Activated CD4-positive, alpha-beta T cell treated with anti-CD3 and anti-CD28 coated beads, Interleukin-2, amount 10 ng/mL, durations not matched to agents 7 days and 5 days (primary cell): Measurements from ENCODE around the gene ERC1. TPM values are rescaled to one million over a fixed set of nuclear protein-coding genes. Genes with fewer than 3 reads are reported as not detected.

Experiments
- CTCF ChIA-PET: fragments of 350-600 bp; sonication (Branson Sonifier 250); formaldehyde crosslinking; loops from one replicate; lab custom pipeline; 2021; ENCODE audit warnings: antibody characterized with exemption; lab: Charles Lee
- POLR2A ChIA-PET: fragments of 350-600 bp; sonication (Branson Sonifier 250); formaldehyde crosslinking; loops from one replicate; lab custom pipeline; 2021; ENCODE audit warnings: antibody characterized with exemption; lab: Charles Lee
- DNase-seq: peaks from one replicate; pipeline ENCODE4 v3.0.0-alpha.2; 2020
- H3K27ac Mint-ChIP-seq: one replicate; pipeline ENCODE4 v1.8.0; 2021; ENCODE audit warnings: mild to moderate bottlenecking, moderate library complexity, mixed read lengths
- H3K27me3 Mint-ChIP-seq: one replicate; pipeline ENCODE4 v1.8.0; 2021; ENCODE audit warnings: mixed read lengths
- H3K36me3 Mint-ChIP-seq: one replicate; pipeline ENCODE4 v1.8.0; 2021; ENCODE audit warnings: low read depth, mixed read lengths
- H3K4me1 Mint-ChIP-seq: one replicate; pipeline ENCODE4 v1.8.0; 2021; ENCODE audit warnings: mixed read lengths
- H3K4me3 Mint-ChIP-seq: one replicate; pipeline ENCODE4 v1.8.0; 2021; ENCODE audit warnings: mild to moderate bottlenecking, moderate library complexity, mixed read lengths
- H3K9me3 Mint-ChIP-seq: one replicate; pipeline ENCODE4 v1.8.0; 2021; ENCODE audit warnings: mixed read lengths
- total RNA-seq, 2 experiments: library from RNA; stranded (reverse); gene quantifications; one replicate each; pipeline ENCODE4 v1.2.3, GENCODE V29; 2021

The ERC1 gene
- total RNA-seq, 2 experiments from 2014 or later, result 38.7 to 43.4 TPM

- POLR2A ChIA-PET, result no interaction called here
- no peak overlapping the region for H3K27ac Mint-ChIP-seq
These were observed 502.9 kb downstream of the ERC1 start for GRCh38 chr12:1493781-1494565.

DNA sequence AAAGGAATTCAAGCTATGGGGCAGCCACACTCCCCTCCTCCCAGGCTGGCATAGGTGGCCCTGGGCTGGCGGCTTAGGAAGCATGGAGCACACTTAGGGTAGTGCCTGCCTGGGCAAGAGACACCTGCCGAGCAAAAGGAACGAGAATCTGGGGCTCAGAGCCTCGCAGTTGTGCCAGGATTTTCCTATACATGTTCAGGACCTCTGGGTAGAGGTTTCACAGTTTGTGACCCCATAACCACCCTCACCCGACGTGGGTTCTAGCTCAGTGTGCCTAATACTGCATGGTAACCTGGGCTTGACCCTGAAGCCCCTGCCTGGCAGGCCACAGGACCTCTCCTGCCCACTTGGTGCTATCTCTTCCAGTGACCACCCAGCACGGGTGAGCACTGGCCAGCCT, 503.8 kb downstream of the ERC1 start:
- no peaks in the 10 kb centered on the region for H3K9me3 Mint-ChIP-seq
- H3K4me1 Mint-ChIP-seq, result no peaks in the 10 kb centered on the region
- ChIA-PET CTCF (no interaction called here), POLR2A (no interaction called here)
- H3K36me3 Mint-ChIP-seq, result peaks cover 12% of the 10 kb centered on the region
- no peak for DNase-seq
- no peak overlapping the region for H3K27ac Mint-ChIP-seq
- no peak overlapping the region for H3K4me3 Mint-ChIP-seq
- no peaks in the 10 kb centered on the region for H3K27me3 Mint-ChIP-seq

More at GRCh38 chr12:1493781-1494565, 502.9 kb downstream of the ERC1 start:
- no peak overlapping the region for H3K4me3 Mint-ChIP-seq
- H3K9me3 Mint-ChIP-seq, result no peaks in the 10 kb centered on the region
- CTCF ChIA-PET, result interaction anchor here (1.5 kb wide), 1 partner anchor 18 kb away, joined by 3 read pairs; no protein-coding TSS in a partner anchor
- peaks cover 4% of the 10 kb centered on the region for H3K4me1 Mint-ChIP-seq
- peaks cover 12% of the 10 kb centered on the region for H3K36me3 Mint-ChIP-seq
- no peak for DNase-seq
- H3K27me3 Mint-ChIP-seq, result no peaks in the 10 kb centered on the region

DNA sequence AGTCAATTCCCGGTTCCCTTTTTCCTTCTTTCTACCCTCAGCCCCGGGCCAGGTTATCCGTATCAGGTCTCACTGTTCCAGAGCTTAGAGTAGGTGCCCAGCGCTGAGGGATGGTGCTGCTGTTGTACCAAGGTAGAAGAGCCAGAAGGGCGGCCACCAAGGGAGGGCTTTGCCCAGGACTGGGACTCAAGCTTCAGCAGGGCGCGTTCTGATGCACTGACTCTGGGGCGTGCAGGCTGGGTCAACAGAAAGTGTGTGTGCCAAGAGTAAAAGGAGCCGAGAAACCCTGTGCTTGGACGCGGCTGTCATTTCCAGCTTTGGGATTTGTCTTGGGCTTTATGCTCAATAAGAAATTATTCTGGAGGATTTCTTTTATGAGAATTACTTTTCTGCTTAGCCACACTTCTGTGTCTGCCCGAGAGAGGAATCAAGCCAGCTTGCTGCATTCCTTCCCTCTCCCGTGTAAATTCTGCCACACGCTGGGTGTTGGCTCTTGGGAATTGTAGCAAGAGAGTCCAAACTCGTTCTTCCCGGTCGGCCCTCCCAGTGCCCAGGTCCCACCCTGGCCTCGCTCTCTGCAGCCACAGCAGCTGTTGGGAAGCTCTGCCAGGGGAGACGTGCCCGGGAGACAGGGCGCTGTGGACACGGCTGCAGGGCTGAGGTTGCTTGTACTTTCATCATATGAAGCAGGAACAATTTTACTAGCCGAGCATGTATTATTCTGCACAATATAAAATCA, 505.3 kb downstream of the ERC1 start:
- POLR2A ChIA-PET, result no interaction called here
- Mint-ChIP-seq H3K27me3 (no peaks in the 10 kb centered on the region), H3K4me1 (no peaks in the 10 kb centered on the region), H3K9me3 (no peaks in the 10 kb centered on the region), H3K36me3 (peaks cover 3% of the 10 kb centered on the region), H3K27ac (no peak overlapping the region), H3K4me3 (no peak overlapping the region)
- no peak for DNase-seq
- CTCF ChIA-PET, result interaction anchor here (0.5 kb wide), 1 partner anchor 10 kb away, joined by 3 read pairs; no protein-coding TSS in a partner anchor

DNA sequence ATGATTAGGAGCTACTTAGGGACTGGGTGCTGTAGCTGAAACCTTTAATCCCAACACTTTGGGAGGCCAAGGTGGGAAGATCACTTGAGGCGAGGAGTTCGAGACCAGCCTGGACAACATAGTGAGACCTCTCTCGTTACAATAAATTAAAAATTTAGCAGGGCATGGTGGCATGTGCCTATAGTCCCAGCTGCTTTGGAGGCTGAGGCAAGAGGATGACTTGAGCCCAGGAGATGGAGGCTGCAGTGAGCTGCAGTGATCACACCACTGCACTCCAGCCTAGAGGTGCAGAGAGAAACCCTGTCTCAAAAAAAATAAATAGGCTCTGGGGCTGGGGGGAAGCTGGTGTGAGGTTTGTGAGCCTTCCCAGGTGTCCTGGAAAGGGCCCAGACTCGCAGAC, 506.1 kb downstream of the ERC1 start:
- H3K27me3 Mint-ChIP-seq, result no peaks in the 10 kb centered on the region
- H3K4me3 Mint-ChIP-seq, result no peak overlapping the region
- H3K9me3 Mint-ChIP-seq, result no peaks in the 10 kb centered on the region
- ChIA-PET POLR2A (no interaction called here), CTCF (no interaction called here)
- H3K4me1 Mint-ChIP-seq, result no peaks in the 10 kb centered on the region
- DNase-seq, result no peak
- no peaks in the 10 kb centered on the region for H3K36me3 Mint-ChIP-seq
- no peak overlapping the region for H3K27ac Mint-ChIP-seq

DNA sequence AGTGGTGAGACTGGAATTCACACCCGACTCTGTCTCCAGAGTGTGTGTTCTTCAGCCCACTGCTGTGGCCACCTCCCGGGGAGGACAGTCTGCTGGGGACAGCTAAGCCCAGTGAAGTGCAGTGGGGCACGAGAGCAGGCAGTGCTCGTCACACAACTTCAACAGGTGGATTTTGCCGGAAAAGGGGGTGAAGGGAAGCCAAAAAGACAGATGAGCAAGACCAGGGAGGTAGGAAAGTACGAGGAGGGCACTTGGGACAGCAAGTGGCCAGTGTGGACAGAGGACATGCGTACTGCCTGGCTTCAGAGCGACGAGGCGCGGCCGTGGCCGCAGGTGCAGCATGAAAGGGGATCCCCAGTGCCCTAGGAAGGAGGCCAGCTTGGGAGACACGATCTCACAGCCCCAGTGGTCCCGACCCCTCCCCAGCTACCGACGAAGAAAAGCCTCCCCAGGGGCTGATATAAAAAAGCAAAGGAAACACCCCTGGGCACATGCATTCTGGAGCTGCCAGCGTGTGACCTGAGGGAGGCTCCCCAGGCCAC, 507.2 kb downstream of the ERC1 start:
- no peaks in the 10 kb centered on the region for H3K9me3 Mint-ChIP-seq
- no peaks in the 10 kb centered on the region for H3K4me1 Mint-ChIP-seq
- H3K36me3 Mint-ChIP-seq, result no peaks in the 10 kb centered on the region
- ChIA-PET CTCF (interaction anchor here (1.3 to 1.4 kb wide), 2 partner anchors 8 to 16 kb away, joined by 3 read pairs; no protein-coding TSS in a partner anchor), POLR2A (no interaction called here)
- H3K4me3 Mint-ChIP-seq, result no peak overlapping the region
- H3K27ac Mint-ChIP-seq, result no peak overlapping the region
- no peak for DNase-seq
- H3K27me3 Mint-ChIP-seq, result peaks cover 3% of the 10 kb centered on the region

DNA sequence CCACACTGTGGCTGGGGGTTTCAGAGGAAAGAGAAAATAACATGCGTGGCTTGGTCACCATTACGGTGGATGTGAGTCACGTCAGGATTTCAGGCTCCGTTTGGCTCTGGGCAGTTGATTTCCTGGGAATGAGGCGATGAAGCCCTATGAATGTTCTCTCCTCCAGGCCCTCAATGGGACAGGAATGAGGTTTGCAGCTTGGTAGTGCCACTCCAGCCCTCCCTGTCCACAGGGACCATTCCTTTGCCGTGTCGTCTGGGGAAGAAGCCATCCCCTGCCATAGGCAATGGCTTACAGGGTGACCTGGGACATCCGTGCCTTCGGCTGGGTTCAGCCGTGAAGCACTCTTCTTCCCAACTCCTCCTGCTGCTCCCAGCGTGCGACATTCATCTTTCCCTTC, 508.3 kb downstream of the ERC1 start:
- no peak overlapping the region for H3K27ac Mint-ChIP-seq
- H3K27me3 Mint-ChIP-seq, result peaks cover 11% of the 10 kb centered on the region
- POLR2A ChIA-PET, result no interaction called here
- H3K4me1 Mint-ChIP-seq, result peaks cover 4% of the 10 kb centered on the region
- H3K36me3 Mint-ChIP-seq, result no peaks in the 10 kb centered on the region
- no peak overlapping the region for H3K4me3 Mint-ChIP-seq
- CTCF ChIA-PET, result interaction anchor here (1.4 kb wide), 1 partner anchor 9 kb away, joined by 3 read pairs; no protein-coding TSS in a partner anchor
- H3K9me3 Mint-ChIP-seq, result no peaks in the 10 kb centered on the region
- no peak for DNase-seq

DNA sequence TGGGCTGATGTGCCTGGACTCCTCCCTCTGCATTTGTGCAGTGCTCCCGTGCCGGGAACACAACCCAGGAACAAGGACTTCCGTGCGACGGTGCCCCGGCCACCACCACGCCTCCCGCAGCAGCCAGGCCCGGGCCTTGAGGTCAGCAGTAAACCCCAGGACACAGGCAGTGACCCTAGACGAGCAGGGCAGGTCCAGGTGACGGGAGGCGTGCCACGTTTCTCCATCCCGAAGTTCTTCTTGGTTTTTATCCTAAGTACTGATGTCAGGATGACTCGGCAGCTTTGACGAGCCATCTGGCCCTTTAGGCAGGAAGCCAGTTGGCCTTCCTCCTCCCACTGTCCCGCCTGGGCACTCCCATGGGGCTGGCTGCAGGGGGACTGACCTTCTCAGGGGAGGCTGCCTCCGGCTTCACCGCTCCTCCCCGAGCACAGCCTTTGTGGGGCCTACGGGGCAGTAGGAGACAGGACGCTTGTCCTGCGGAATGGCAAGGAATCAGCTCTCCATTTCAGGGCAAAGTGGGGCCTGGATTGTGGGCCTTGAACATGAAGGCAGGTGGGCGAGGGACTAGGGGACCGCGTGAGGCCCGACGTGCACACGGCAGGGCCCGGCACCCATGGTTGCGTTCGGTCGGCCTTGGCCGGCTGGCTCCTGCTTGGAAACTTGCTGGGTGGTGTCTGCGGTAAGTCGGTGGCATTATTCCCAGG, 509.2 kb downstream of the ERC1 start:
- Mint-ChIP-seq H3K4me3 (no peak overlapping the region), H3K9me3 (no peaks in the 10 kb centered on the region), H3K27me3 (peaks cover 20% of the 10 kb centered on the region), H3K27ac (no peak overlapping the region), H3K4me1 (peaks cover 9% of the 10 kb centered on the region), H3K36me3 (no peaks in the 10 kb centered on the region)
- no peak for DNase-seq
- ChIA-PET POLR2A (no interaction called here), CTCF (no interaction called here)

DNA sequence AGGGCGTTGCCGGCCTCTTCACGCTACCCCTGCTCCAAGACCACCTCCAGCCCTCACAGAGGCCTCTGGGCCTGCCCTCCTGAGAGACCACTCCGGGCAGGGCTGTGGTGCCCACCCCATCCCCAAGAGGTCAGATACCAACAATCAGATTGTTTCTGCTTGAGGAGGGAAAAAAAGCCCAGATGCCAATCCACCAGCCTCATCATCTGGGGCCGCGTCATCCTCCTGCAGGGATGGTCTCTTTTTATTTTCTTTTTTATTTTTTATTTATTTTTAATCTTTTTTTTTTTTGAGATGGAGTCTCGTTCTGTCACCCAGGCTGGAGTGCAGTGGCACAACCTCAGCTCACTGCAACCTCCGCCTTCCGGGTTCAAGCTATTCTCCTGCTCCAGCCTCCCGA, 510.0 kb downstream of the ERC1 start:
- CTCF ChIA-PET, result no interaction called here
- no peaks in the 10 kb centered on the region for H3K9me3 Mint-ChIP-seq
- H3K4me3 Mint-ChIP-seq, result no peak overlapping the region
- H3K36me3 Mint-ChIP-seq, result no peaks in the 10 kb centered on the region
- H3K4me1 Mint-ChIP-seq, result peaks cover 9% of the 10 kb centered on the region
- POLR2A ChIA-PET, result no interaction called here
- H3K27ac Mint-ChIP-seq, result no peak overlapping the region
- DNase-seq, result no peak
- peaks cover 22% of the 10 kb centered on the region for H3K27me3 Mint-ChIP-seq

DNA sequence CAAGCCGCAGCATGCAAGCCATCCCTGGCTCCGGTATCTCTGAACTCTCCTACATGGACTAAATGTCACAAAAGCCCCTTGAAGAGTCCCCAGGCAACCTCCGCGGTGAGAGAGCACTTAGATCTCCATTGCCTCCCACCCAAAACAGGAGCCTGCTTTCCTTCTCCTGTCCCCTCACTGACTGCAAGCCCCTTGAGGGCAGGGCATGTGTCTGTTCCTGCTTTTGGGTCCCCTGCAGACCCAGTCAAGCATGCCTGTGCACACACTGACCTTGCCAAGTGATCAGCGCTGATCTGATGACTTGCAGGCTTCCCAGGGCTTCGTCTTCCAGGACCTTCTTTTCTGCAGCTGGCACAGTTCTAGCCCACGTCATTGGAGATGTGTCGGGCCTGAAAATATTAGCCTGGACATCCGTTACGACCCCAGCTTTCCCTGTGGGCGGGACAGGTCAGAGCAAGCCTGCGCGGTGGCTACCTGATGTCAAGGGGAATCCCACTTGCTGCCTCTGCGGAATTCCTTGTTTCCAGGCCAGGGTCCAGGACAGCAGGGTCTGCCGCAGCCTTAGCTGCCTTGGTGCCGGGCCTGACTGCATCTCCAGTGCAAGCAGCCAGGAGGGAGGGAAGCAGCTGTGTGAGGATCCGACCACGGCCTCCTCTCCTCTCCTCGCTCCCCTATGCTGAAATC, 510.8 kb downstream of the ERC1 start:
- Mint-ChIP-seq H3K9me3 (no peaks in the 10 kb centered on the region), H3K4me3 (no peak overlapping the region), H3K27me3 (peaks cover 25% of the 10 kb centered on the region), H3K27ac (no peak overlapping the region), H3K36me3 (no peaks in the 10 kb centered on the region), H3K4me1 (peaks cover 9% of the 10 kb centered on the region)
- no peak for DNase-seq
- POLR2A ChIA-PET, result no interaction called here
- CTCF ChIA-PET, result no interaction called here

GRCh38 chr12:1502379-1502720, 511.3 kb downstream of the ERC1 start:
- POLR2A ChIA-PET, result no interaction called here
- Mint-ChIP-seq H3K4me3 (no peak overlapping the region), H3K27me3 (peaks cover 25% of the 10 kb centered on the region), H3K27ac (no peak overlapping the region), H3K36me3 (no peaks in the 10 kb centered on the region), H3K9me3 (no peaks in the 10 kb centered on the region), H3K4me1 (peaks cover 9% of the 10 kb centered on the region)
- DNase-seq, result no peak
- CTCF ChIA-PET, result no interaction called here

GRCh38 chr12:1502831-1503230, 511.8 kb downstream of the ERC1 start:
- Mint-ChIP-seq H3K9me3 (no peaks in the 10 kb centered on the region), H3K4me1 (peaks cover 9% of the 10 kb centered on the region), H3K27me3 (peaks cover 25% of the 10 kb centered on the region), H3K27ac (no peak overlapping the region), H3K36me3 (no peaks in the 10 kb centered on the region), H3K4me3 (no peak overlapping the region)
- CTCF ChIA-PET, result interaction anchor here (0.5 to 0.6 kb wide), 2 partner anchors 43 to 491 kb away, joined by 3 to 4 read pairs; no protein-coding TSS in a partner anchor
- POLR2A ChIA-PET, result no interaction called here
- DNase-seq, result no peak

- Mint-ChIP-seq H3K36me3 (no peaks in the 10 kb centered on the region), H3K4me1 (peaks cover 9% of the 10 kb centered on the region), H3K27me3 (peaks cover 25% of the 10 kb centered on the region), H3K27ac (no peak overlapping the region), H3K4me3 (no peak overlapping the region), H3K9me3 (no peaks in the 10 kb centered on the region)
- POLR2A ChIA-PET, result no interaction called here
- CTCF ChIA-PET, result interaction anchor here (0.5 to 0.6 kb wide), 2 partner anchors 42 to 491 kb away, joined by 3 to 4 read pairs; no protein-coding TSS in a partner anchor
- no peak for DNase-seq
These were observed 512.3 kb downstream of the ERC1 start for GRCh38 chr12:1503281-1503711.
